ENCODE measurements around the gene NOD2. TPM values are rescaled to one million over a fixed set of nuclear protein-coding genes. Genes with fewer than 3 reads are reported as not detected.

The NOD2 gene
- 0.11 TPM in 1 of 5 replicates, not detected in the others for total RNA-seq (2022; extraction: Qiagen RNA extraction)

GRCh38 chr16:50692999-50693781 lies at the start of gene NOD2:
TSS of gene NOD2 (plus strand) at chr16:50693606. CDS start at chr16:50699496, 5,890 bp downstream.

GRCh38 chr16:50681021-50681885 lies 12.2 kb upstream of the NOD2 start, which contains the start of gene SNX20:
TSS of gene SNX20 (minus strand) at chr16:50681312. CDS start at chr16:50677526, 3,786 bp downstream.

GRCh38 chr16:50741781-50742575 lies 48.6 kb downstream of the NOD2 start, which contains the start of gene CYLD:
TSS of gene CYLD (plus strand) at chr16:50742086. CDS start at chr16:50749699, 7,613 bp downstream.

Other genes starting within 250 kb of the NOD2 start
- 0.25 to 0.37 TPM (median 0.29 TPM) in 5 replicates for gene NKD1, start 145.2 kb upstream of the NOD2 start, total RNA-seq (2022; extraction: Qiagen RNA extraction)
- gene SNX20, start 12.3 kb upstream of the NOD2 start, total RNA-seq (2022; extraction: Qiagen RNA extraction): not detected in 5 replicates
- gene CYLD, start 48.5 kb downstream of the NOD2 start, total RNA-seq (2022; extraction: Qiagen RNA extraction): 13.0 to 17.3 TPM (median 13.4 TPM) in 5 replicates